Activated CD8-positive, alpha-beta memory T cell treated with anti-CD3 and anti-CD28 coated beads for 4 hours (primary cell): Measurements from ENCODE around the gene UCP2.
A peak's percentile ranks its signal among the peaks of the same experiment; 100 is the strongest.
"Not testable (repeated sequence)": the region's sequence is repeated elsewhere in the genome, so short reads cannot be mapped to it uniquely, and the experiment has no call there.

Experiments
- DNase-seq, 2 donors: peaks; one replicate each; pipeline ENCODE4 v3.0.0-alpha.2; 2020; ENCODE audit warnings: low read depth in 2 of 2

The UCP2 gene

GRCh38 chr11:73991471-73992006 is 8.9 kb upstream of the UCP2 start:
- no peak for DNase-seq

DNA sequence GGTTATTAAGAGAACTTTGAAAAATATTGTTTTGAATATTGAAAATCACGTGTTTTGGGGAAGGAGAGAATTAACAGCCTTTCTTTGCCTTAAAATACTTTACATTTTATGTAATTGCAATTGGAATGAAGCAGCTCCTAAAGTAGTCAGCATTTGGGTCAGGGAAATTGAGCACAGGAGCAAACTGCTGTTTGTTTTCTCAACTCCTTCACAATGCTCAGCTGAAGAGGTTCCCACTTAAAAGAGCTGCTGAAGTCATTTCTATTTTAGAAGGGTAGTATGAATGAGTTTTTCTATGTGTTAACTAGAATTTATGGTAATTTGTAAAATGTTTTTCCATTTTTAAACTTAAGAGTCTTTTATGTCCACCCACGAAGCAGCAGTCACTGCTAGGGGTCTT is 8.1 kb upstream of the UCP2 start:
- DNase-seq, result no peak

GRCh38 chr11:73989156-73989555 is 6.5 kb upstream of the UCP2 start:
- DNase-seq, result no peak

- no peak for DNase-seq
Measured at GRCh38 chr11:73988227-73988626, 5.6 kb upstream of the UCP2 start.

DNA sequence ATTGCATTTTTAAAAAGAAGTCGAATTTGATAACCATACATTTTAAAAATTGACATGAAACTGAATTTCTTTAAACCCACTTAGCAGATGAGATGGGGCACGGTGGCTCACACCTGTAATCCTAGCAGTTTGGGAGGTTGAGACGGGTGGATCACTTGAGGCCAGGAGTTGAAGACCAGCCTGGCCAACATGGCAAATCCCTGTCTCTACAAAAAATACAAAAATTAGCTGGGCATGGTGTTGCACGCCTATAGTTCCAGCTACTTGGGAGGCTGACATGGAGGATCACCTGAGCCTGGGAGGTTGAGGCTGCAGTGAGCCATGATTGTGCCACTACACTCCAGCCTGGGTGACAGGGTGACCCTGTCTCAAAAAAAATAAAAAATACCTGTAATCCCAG is 3.0 kb upstream of the UCP2 start:
- DNase-seq, result not testable (repeated sequence)

- no peak for DNase-seq
Measured at GRCh38 chr11:73983741-73984538, 1.3 kb upstream of the UCP2 start.

GRCh38 chr11:73982990-73983740 is 522 bp upstream of the UCP2 start:
- peak; percentile 80 to 84 for DNase-seq

DNA sequence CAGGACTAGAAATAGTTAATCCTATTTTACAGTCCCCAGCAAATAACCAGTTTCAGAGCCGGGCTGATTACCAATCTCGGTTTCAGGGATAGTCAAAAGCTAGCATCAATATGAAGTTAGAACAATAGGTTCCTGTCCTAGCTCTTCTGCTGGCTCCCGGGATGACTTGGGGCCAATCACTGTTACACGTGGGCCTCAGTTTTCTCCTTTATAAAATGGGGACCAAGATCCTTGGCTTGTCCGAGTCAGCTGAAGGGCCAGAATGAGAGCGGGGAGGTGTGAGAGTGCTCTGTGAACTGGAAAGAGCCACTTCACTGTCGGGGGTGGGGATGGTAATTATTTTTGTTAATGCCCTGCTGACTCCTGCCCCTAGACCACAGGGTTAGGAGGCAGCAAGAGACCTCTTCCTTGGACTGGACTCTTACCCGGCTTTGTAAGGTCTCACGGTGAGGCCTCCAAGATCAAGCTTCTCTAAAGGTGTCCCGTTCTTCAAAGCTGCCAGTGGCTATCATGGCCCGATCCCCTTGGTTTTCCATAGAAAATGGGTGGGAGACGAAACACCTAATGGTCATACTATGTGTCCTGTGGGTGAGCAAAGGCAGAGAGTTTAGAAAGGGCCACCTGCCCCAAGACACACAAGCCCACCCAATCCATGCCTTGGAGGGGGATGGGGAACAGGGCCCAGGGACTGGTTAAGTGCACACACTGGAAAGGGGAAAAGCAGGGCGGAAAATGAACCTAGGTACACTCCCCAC is 1.4 kb downstream of the UCP2 start:
- DNase-seq, result no peak

GRCh38 chr11:73980001-73980961 is 2.4 kb downstream of the UCP2 start:
- DNase-seq, result peak; percentile 48 to 57

DNA sequence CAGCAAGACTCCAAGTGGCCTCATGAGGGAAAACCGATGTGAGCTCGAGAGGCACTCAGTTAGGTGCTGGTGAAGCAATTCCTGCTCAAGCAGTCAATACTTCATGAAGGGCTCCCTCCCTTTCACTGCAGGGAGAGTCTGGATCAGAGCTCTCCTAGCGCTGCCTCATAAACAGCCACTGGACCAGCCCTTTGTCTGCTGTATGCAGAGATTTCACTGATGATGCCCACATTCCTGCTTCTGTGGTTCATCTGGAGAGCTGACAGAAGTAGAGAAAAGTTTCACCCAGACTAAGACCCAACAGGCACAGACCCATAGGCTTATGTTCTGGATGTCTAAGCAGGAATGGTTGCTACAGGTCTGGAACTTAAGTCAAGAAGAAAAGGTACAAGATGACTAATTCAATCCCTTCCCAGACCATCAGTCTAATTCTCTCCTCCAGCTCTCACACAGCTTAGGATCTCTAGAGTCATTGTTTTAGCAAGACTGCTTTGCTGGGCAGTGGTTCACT is 4.0 kb downstream of the UCP2 start:
- no peak for DNase-seq

- no peak for DNase-seq
Measured at GRCh38 chr11:73977856-73978519, 4.7 kb downstream of the UCP2 start.

- no peak for DNase-seq
Measured at GRCh38 chr11:73976451-73977151, 6.0 kb downstream of the UCP2 start.

DNA sequence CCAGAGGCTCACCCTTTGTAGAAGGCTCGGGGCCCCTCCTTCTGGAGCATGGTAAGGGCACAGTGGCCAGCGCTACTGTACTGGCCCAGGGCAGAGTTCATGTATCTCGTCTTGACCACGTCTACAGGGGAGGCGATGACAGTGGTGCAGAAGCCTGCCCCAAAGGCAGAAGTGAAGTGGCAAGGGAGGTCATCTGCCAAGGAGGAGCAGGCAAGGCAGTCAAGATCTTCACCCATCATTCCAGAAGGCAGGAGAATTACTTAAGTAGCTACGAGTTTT is 7.2 kb downstream of the UCP2 start:
- no peak for DNase-seq

GRCh38 chr11:73974604-73975478 is 7.8 kb downstream of the UCP2 start:
- no peak for DNase-seq

- DNase-seq, result no peak
Measured at GRCh38 chr11:73972620-73973449, 9.8 kb downstream of the UCP2 start.

DNA sequence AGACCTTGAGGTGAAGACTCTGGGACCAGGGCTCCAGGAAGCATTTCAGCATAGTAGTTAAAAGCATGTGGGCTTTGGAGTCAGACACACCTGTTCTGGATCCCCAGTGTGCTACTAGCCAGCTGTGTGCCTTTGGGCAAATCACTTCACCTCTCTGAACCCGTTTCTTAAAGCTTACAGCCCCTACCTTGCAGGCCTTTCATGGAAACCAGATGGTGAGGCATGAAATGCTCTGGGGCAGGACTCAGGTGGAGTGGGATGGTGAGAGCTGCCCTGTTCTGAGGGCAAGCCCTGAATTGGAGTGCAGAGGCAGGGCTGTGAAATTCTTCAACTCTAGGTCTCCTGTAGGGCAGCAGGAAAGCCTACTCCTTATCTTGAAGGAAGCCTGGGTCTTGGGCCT is 10.5 kb downstream of the UCP2 start:
- no peak for DNase-seq

DNA sequence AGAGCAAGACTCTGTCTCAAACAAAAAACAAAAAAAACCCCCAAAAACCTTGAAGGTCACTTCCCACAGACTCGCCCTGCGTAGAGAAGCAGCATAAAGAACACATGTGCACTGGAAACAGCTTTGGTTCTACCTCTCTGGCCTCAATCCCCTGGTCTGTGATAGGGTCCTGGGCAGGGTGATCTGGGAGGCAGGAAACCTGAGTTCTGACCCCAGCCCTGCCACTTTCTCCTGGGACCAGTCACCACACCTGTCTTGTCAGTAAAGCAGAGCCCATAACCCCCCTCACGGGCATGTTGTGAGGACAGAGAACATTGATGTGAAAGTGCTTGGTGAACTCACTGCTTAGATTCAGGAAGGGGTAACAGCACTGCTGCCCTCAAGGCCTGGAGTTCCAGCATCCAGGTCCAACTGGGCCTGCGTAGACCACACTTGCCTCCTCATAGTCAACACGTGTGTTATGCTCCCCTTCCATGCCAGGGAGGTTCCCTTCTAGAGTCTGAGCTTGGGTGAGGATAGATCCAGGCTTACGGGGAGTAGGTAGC is 11.4 kb downstream of the UCP2 start:
- DNase-seq, result no peak
